GM21390 (cell line): Measurements from ENCODE around the gene COX8A.
"Not testable (repeated sequence)": the region's sequence is repeated elsewhere in the genome, so short reads cannot be mapped to it uniquely, and the experiment has no call there.

Source experiments
- ATAC-seq: cut with Tn5 transposase; IDR thresholded peaks from one replicate; pipeline ENCODE4 v1.9.1; 2021; ENCODE audit not compliant: unreplicated experiment

COX8A gene, protein sequence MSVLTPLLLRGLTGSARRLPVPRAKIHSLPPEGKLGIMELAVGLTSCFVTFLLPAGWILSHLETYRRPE

DNA sequence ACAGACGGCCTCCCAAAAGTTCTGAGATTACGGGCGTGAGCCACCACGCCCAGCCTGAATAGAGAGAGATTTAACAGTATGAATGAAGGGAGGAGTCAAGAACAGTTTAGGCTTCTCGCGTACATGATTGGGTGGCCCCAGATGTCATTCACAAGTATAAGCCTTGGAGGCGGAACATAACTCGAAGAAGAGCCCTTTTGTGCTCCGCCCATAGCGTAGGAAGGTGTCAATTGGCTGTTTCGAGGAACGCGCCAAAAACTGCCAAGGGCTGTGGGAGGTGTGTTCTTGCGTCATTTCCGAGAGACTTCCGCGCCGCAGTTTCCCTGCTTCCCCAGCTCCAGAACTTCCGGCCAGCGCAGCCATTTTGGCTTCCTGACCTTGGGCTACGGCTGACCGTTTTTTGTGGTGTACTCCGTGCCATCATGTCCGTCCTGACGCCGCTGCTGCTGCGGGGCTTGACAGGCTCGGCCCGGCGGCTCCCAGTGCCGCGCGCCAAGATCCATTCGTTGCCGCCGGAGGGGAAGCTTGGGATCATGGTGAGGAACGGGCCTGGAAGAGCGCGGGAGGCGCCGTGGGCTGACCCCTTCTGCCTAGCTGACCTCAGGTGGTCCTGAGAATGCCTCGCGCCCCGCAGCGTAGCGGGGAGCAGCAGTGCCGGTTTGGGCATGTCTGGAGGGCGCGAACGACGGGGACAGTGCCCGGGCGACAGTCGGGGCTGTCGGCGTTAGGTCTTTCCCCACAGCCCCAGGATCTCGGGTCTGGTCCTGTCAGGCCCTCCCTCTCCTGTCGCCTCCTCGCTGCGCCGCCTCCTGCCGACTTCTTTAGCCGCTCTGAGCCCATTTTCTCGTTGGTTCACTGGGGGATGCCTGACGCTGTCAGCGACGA is at the start of gene COX8A:
Gene COX8A (plus strand): TSS at position 362 of the 885 bp plus-strand sequence. CDS start 61 bp downstream, at position 423.
- peak; percentile 95 for ATAC-seq

DNA sequence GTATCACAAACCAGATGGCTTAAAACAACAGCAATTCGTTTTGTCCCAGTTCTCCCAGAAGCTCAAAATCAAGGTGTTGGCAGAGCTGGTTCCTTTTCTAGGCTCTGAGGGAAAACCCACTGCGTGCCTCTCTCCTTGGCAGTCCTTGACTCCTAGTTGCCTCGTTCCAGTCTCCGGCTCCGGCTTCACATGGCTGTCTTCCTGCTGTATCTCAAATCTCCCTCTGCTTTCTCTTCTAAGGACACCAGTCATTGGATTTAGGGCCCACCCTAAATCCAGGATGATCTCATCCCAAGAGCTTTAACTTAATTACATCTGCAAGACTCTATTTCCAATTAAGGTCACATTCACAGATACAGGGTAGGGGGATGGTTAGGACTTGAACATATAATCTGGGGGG is 44.8 kb upstream of the COX8A start:
- ATAC-seq: no peak

DNA sequence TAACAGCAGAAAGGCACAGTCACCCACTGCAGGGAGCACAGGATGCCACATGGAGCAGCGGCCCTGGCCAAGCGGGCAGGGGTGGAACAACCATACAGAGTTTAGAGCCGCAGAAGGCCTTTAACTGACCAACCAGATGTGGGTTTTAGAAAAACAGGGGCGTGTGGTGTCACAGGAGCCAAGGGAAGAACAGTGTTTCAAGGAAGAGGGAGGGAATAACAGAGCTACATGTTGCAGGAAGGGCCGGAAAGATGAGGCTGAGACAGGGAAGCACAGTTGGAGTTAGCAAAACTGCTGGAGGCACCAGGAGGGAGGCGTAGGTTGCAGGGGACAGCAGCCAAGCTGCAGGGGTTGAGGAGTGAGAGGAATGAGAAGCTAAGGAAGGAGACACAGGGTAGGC is 43.4 kb upstream of the COX8A start:
- no peak for ATAC-seq

DNA sequence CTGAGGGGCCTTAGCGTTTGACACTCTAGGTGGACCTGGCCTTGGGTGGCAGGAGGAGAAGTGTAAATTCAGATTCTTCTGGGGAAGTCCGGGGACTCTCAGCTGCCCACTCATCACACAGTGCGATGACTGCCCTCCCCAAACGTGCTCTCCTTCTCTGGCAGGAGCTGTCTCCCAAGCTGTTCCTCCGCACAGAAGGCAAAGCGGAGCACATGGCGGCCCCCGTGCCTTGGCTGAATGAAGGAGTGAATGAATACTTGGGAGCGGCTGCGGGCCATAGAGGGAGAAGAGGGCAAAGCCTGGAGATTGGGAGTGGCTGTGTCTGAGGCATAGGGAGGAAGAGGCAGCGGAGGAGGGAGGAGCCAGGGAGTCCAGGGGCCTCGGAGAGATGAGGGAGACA is 42.5 kb upstream of the COX8A start:
- ATAC-seq: no peak

DNA sequence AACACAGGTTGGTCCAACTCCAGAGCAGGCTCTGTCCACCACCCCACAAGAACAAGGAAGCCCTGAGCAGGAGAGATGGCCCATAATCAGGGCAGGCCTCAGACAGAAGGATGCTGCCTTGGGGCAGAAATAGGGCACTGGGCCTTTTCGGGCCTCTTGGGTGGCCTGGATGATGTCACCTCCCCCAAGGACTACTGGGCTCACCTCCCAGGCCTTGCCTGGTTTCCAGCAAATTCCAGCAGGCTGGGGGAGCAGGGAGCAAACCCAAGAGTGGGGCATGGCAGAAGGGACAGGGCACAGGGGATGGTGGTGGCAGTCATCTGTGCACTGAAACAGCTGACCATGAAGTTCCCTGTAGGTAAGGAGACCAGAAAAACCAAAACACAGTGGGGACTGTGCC is 41.0 kb upstream of the COX8A start:
- no peak for ATAC-seq

DNA sequence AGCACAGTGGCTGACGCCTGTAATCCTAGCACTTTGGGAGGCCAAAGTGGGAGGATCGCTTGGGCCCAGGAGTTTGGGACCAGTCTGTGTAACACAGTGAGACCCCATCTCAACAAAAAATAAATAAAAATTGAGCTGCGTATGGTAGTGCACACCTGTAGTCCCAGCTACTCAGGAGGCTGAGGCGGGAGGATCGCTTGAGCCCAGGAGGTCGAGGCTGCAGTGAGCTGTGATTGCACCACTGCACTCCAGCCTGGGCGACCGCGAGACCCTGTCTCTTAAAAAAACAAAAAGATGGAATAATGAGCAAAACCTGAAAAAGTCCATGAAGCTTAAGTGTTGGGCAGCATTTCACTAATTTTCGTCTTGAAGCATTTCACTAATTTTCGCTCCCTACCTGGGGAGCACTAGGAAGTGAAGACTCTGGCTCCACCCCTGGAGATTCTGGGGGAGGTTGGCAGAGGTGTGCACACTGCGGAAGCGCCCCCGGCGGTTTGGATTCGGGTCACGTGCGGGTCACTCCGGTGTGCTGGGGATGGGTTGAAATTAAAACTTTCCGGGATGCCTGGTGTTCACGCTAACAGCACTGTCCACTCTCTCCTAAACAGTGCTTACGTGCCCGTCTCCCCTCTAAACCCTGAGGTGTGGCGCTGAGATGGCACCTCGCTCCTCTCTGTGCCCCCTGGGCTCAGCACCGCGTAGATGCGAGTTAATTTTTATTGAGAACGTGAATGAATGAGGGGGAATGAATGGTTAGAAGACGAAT is 36.5 kb upstream of the COX8A start:
- peak; percentile 18 for ATAC-seq

DNA sequence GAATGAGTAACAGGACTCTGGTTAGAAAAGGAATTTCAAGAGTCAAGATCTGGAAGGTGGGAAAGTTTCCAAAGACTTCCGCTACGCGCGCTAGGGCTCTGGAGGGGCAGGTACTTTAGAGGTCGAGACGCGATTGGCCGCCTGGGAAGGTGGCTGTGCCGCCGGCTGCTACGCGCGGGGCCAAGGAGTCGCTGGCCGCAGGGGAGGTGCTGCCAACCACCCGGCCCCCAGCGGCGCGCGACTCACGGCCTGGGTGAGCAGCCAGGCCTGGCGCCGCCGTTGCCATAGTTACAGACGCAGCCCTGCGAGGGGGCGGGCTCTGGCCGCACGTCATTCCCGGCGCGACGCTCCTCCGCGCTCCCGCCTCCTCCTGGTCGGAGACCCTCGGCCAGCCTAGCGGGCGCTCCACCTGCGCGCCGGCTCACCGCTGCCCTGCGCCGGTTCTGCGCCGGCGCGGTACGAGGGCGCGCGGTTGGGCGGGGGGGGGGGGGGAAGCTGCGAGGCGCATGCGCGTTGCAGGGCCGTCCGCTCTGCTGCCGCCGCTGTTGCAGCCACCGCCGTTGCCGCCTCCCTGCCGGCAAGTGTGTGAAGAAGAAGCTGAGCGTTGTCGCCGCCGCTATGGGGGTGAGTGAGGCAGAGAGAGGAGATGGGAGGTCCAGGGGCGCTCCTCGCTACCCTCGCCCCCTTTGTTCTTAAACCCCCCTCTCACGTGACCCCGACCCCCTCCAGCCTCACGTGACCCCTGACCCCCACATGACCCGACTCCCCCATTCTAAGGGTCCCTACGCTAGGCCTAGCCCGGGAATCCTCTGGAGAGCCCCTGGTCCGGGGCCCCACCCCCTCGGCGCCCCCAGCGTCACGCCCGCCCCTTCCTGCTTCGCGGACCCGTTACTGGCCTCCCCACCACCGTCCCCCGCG is 35.7 kb upstream of the COX8A start, which contains the start of gene NAA40:
Gene NAA40 (plus strand): TSS at position 524 of the 918 bp plus-strand sequence. CDS start 95 bp downstream, at position 619.
- ATAC-seq: peak; percentile 92

DNA sequence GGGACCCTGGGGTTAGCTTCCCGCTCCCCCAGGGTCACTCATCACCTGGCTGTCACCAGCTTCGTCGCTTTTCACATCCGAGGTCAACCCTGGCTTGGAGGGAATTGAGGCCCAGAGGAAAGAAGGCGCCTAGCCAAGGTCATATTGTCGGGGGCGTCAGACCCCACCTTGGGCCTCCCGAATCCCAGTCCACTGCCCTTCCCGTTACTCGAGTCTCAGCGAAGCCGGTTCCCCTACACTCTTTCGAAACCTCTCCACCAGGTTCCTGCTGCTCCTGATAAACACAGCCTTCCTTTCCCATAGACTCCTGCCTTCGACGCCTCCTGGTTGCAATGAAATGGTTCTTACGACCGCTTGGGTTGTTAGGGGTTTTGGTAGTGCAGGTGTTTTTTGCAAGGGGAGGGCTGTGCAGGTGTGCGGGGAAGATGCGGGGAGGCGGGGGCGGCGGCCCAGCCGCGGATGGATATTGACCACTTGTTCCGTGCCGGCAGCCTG is 35.0 kb upstream of the COX8A start:
- ATAC-seq: no peak

DNA sequence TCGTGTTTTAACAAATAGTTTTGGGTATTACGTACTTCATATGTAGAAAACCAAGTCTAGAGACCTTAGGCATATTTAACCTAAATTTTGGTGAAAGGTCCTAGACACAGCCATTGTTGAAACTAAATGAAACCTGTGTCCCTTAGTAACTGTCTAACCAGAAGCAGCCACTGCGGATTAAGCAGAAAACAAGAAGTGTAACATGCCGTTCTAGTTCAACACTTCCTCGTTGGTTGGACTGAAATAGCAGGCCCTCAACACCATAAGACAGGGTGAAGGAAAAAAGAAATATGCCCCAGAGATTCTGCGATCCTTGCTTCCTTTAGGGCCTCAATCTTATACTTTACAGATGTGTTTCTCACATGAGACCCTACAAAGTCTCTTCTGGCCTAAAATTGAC is 33.6 kb upstream of the COX8A start:
- ATAC-seq: no peak

DNA sequence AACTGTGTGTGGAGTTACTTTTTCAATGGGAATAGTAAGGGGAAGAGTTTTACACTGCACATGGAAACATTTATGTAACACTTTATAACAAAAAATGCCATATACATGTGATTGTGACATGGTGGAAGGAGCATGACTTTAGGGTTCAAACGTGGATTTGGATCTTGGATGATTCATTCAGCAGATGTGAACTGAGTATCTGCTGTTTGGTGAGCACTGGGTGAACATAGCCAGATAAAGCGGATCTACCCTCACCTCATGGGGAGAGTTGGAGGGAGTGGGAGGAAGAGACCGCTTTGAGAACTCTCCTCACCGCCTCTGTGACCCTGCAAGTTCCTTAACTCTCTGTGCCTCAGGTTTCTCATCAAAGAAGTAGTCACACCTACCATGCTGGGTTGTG is 32.5 kb upstream of the COX8A start:
- no peak for ATAC-seq

DNA sequence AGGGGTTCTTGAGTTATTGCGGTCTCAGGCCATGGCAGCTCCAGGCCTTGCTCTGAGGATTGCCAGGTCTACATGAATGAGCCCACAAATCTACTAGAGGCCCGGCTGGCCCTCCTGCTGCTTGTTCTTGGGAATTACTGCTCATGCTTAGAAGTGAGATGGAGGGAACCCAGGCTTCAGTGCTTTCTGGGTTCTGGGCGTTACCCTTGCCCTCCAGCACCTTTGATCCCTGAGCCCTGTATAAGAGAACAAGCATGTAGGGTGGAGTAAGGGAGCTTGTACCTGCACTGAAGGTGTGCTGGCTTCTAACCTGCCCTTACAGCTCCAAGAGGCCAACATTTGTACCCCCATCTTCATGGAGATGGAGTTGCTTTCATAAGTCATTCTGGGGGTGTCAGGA is 31.6 kb upstream of the COX8A start:
- no peak for ATAC-seq

DNA sequence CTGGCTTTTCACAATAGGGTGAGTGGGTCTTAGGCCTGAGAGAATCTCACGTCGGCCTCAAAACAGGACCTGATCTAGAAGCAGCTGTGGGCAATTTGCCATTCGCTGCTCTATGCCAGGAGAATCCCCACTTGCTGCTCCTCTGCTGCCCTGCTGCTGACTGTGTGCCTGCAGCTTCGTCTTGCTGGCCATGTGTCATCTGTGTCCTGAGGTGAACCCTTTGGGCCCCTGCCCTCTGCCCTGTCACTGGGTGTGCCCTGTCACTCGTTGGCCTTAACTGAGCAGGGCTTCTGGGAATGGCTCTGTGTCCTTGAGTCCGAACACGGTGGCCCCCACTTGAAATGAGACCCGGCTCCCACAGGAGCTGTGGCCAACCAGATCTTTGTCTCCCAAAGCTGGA is 29.4 kb upstream of the COX8A start:
- ATAC-seq: no peak

DNA sequence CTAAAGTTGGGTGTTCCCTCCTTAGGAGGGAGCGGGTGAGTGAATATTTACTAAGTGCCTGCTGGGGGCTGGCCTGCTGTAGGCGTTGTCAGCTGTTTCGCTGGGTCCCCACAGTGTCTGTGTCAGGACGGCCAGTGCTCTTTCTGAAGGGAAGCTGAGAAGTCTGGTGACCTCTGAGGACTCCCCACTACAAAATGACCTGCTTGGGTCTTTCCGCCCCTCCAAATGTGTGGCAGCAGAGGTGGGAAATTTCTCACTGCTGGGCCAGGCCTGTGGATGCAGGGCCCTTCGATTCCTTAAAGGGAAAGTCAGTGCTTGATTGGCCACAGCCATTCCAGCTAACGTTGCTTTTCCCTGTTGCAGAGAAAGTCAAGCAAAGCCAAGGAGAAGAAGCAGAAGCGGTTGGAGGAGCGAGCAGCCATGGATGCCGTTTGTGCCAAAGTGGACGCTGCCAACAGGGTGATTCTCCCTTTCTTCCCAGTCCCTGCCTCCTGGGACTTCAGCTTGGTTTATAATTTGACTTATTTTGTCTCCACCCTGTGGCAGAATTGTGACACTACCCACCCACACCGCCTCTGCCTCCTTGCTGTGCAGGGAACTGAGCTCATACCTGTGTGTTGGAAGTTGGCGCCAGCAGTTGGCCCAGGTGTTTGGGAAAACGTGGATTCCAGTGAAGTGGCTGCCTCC is 28.8 kb upstream of the COX8A start:
- ATAC-seq: no peak

DNA sequence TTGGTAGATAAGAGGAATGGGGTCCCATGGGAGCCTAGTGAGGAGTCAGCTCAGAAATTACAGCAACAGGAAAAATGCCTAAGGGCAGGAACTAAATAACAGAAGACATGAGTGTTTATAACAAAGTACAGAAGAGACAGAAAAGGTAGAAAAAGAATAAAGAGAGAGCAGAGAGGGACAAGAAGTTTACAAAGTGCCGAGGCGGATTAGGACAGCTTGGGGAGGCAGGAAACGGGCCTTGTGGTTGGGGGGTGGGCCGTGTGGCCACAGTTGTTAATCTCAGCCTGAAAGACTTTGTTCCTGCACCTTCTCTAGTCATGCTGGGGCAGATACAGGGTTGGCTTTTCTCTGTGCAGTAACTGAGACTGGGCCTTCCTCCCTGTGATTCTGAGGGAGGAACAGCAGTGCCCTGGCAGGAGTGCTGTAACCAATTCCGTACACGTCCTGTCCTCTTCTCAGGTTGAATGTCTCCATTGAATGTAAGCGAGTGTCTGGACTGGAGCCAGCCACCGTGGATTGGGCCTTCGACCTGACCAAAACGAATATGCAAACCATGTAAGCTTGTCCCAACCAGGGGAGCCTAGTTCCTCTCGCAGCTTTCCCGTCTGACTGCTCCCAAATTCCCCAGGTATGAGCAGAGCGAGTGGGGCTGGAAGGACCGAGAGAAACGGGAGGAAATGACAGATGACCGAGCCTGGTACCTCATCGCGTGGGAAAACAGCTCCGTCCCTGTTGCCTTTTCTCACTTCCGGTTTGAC is 22.5 kb upstream of the COX8A start:
- peak; percentile 57 for ATAC-seq

DNA sequence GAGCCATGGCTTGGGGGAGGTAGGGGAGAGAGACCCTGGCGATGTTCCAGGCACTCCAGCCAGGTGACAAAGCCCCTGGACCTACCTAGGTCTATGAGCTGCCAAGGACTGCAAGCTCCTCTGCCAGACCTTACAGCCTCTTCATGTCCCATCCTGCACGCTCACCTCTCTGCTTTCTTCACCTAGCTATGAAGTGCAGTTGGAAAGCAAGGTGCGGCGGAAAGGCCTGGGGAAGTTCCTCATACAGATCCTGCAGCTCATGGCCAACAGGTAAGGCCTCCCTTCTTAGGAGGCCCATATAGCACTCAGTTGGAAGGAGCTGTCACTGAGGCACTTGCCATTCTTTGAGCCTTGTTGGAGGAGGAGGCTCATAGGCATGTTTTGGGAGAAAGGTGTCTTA is 21.9 kb upstream of the COX8A start:
- no peak for ATAC-seq

DNA sequence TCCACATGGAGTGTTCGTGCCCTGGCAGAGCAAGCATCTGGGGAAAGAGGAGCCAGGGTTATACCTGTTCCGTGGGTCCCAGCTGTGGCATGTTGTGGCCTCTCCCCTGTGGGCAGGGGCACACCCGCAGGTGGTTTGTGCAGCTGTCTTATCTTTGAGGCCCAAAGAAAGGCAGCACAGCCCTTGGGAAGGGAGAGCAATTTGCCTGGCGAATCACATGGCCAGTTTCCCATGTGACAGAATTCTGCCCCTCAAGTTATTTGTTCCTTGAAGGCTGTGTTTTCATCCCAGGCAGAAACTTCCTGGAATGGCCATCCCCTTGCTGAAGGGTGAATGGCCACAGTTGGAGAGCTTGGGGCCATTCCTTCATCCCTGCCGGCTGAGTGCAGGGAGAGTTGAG is 16.4 kb upstream of the COX8A start:
- ATAC-seq: no peak

DNA sequence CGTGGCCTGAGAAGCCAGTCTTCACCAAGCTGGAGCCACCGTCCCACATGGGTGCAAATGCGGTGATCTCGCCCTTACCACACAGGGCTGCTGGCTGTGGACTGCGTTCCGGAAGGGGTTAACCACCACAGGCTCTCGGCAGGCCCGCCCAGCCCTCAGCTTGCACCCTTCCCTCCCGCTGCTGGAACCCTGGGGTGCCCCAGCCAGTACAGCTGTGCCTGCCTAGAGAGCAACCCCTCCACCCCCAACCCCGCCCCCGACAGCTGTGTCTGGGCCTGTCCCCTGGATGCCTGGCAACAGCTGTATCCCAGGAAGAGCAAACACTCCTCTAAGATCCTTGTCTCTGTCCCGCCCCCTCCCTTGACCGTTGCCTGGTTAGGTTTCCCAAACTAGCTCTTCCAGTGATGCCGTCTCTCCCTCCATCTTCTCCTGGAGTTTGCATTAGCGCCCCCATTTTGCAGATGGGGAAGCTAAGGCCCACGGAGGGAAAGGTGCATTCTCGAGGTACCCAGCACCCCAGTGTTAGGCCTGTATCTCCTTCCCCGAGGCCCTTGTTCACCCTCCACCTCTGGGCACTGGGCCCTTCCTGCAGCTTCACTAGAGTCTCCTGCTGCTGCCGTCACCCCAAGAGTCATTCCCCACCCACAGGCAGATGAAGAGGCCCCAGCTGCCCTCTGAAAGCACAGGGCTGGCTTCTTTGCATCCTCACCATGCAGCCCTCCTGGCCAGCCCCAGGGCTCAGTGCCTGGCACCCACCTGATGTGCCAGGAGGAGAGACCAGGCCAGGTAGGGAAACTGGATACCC is 12.6 kb upstream of the COX8A start:
- ATAC-seq: no peak

DNA sequence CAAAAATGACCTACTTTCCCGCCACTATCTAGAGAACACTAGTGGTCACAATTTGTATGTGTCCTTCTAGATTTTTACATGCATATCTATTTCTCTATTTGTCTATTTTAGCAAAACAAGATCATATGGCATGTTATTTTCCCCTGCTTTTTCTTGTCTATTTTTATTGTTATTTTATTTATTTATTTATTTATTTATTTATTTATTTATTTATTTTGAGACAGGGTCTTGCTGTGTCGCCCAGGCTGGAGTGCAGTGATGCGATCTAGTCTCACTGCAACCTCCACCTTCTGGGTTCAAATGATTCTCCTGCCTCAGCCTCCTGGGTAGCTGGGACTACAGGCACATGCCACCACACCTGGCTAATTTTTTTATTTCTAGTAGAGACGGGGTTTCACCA is 10.5 kb upstream of the COX8A start:
- not testable (repeated sequence) for ATAC-seq

DNA sequence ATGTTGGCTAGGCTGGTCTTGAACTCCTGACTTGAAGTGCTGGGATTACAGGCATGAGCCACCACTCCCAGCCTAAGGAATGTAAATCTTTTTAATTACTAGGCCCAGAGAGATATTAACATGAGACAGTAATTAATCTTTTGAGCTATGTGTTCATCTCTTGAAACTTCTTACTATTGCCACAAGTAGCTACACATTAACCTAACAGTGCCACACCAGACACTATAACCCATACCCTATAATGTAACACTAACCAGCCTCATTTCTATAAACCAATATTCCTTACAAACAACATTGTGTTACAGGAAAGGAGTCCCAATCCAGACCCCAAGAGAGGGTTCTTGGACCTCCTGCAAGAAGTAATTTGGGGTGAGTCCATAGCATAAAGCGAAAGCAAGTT is 8.0 kb upstream of the COX8A start:
- no peak for ATAC-seq
